Measurements from ENCODE around the gene EIF5A.
A peak's percentile ranks its signal among the peaks of the same experiment; 100 is the strongest.

Gene EIF5A

DNA sequence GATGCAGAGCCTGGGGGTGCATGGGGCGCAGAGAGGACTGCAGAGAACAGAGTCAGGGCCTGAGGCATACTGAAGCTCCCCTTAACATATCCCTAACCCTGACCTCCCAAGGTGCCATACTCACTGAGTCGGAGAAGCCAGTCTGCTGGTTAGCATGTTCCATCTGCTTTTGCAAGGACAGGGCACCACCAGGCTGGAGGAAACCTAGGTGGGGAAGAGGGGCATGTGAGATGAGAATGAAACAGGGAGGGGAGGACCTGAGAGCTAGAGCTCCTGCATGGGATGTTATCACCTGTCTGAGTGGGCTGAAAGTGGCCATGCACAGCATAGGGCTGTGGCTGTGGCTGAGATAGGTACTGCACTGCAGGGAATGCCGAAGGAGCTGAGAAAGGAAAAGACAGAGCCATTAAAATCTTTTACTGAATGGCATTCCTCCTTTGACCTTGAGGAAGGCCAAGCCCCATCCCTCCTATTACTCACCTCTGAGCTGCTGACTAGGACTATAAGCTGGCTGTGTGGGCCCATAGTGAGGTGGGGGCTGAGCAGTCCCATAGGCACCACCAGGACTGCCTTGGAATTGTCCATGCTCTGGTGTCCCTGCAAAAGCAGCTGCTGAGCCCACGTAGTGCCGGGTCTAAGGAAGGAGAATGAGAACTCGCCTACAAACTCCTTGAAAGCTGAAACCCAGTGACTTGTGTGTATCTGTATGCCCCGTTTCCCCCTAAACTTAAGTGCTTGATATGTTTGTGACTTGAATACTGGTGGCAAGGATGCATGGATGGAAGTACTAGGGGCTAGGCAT lies 5.9 kb downstream of the EIF5A start:
- DNase-seq (no peak), ATAC-seq (peak; percentile 10)

- ATAC-seq (no peak), DNase-seq (no peak)
These were observed 6.7 kb downstream of the EIF5A start for GRCh38 chr17:7313890-7314718.

DNA sequence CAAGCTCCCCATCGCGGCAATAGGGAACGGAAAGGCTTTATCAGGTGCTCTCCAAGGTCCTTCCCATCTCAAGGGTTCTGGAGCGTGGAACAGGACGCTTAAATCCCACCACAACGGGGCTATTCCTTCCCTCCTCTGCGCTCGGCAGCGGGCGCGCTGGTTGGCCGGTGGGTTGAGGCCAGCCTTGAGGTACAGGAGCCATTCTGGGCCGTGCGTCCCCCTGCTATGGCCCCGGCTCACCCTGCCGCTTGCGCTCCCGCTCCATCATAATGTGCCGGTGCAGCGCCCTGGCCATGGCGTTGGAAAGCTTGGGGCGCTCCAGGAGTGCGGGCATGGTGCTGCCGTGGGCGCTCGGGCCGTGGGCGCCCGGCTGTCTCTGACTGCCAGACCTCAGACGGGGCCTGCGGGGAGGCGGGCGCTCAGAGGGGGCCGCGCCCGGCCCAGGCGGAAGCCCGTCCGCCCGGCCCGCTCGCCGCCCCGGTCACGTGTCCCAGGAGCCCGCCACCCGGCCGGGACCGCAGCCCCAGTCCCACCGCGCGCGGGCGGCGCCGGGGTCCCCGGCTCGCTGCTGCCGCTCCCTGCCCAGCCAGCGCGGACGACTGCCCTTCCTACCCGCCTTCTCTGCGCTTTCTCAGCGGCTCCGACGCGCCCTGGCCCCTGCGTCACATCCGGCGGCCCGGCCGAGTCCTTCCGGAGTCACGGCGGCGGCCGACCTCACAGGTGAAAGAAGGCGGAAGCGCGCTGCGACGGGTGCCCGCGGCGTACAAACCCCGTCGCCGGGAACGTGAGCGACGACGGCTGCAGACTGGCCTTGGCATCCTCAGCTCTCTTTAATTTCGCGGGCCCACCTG lies 7.5 kb downstream of the EIF5A start, which contains the start of gene GPS2:
GPS2 (minus strand) TSS at position 642 of the 851 bp plus-strand sequence; CDS start at position 334, 308 bp downstream.
- peak; percentile 82 for ATAC-seq
- DNase-seq: peak; percentile 96

GRCh38 chr17:7315570-7316235 lies 8.3 kb downstream of the EIF5A start:
- no peak for DNase-seq
- no peak for ATAC-seq

DNA sequence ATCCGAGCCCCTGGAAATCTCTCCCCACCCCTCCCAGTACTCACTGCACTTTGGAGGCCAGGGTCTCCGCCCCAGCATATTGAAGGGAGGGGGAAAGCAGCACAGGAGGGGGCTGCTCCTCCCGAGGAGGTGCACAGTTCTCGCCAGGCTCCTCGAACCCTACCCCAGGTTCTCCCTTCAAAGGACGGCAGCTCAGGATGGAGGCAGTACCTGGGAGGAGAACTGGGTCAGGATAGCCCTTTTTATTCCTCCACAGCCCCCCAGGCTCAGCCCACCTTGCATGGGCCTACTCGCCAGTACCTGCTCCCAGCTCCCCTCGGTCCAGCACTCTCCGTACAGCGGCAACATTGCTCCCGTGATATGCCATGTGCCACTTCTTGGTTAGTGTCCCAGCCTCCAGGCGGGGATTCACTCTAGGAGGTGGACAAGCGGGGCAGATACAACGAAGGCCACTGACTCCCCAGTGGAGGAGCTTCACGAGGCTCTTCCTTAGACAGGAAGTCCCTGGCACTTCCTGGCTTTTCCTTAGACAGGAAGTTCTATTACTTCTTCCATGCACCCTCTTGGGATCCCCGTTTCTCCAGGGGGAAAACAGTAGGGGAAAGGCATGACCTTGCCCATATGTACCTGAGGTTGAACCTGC lies 9.9 kb downstream of the EIF5A start:
- no peak for ATAC-seq
- DNase-seq: no peak

- ATAC-seq (no peak), DNase-seq (no peak)
These were observed 10.9 kb downstream of the EIF5A start for GRCh38 chr17:7318121-7318860.

DNA sequence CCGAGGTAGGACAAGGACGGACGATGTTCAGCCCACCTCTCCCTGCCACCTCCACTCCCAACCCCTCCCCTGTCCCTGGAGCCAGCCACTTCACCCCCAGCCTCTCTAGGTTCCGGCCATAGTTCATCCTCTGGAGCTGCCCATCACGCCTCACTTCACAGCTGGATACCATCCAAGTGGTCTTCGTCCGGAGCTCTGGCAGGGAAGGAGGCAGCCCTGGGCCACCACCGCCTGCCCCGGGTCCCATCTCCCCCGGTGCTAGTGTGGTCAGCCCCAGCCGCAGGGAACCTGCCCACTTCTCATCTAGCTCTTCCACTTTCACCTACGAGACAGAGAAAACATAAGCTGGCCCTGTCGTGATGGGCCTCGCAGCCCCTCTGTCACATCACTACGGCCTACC lies 14.0 kb downstream of the EIF5A start:
- DNase-seq (no peak), ATAC-seq (no peak)

- ATAC-seq: no peak
- no peak for DNase-seq
These were observed 15.2 kb downstream of the EIF5A start for GRCh38 chr17:7322520-7323194.

GRCh38 chr17:7323731-7324437 lies 16.5 kb downstream of the EIF5A start:
- DNase-seq (peak; percentile 79), ATAC-seq (peak; percentile 43)

DNA sequence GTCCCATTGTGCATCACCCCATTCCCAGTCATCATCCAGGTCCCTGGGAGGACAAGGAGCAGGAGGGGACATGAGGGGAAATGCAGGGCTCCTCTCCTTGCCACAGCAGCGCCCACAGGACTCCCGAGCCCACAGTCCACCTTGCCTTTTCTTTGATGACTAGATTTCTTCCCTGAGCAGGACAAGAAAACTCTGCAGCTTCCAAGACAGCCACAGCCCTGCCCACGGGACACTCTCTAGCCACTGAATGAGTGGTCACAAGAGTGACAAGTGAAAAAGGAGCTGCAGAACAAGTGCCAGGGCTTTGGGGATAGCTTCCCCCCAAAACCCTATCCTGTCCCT lies 17.0 kb downstream of the EIF5A start:
- DNase-seq: no peak
- no peak for ATAC-seq

- ATAC-seq (no peak), DNase-seq (no peak)
These were observed 17.7 kb downstream of the EIF5A start for GRCh38 chr17:7325031-7325528.

GRCh38 chr17:7326186-7326585 lies 18.8 kb downstream of the EIF5A start:
- no peak for ATAC-seq
- no peak for DNase-seq

DNA sequence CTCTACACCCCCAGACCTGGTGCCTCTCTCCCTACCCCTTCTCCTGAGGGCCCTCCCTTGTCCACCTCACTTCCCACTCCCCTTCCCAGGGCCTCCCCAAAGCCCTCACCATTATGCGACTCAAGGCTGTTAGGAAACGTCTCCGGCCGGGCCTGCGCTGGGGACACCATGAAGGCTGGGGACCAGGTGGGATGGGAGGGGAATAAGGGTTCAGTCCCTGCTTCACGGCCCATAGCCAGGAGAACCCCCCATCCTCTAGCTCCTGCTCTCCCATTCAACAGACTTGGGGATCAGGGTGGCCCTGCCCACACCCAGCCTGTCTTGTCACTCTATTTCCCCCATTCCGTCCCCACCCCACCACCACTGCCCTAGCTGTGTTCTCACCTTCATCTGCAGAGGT lies 19.6 kb downstream of the EIF5A start:
- DNase-seq (no peak), ATAC-seq (no peak)

DNA sequence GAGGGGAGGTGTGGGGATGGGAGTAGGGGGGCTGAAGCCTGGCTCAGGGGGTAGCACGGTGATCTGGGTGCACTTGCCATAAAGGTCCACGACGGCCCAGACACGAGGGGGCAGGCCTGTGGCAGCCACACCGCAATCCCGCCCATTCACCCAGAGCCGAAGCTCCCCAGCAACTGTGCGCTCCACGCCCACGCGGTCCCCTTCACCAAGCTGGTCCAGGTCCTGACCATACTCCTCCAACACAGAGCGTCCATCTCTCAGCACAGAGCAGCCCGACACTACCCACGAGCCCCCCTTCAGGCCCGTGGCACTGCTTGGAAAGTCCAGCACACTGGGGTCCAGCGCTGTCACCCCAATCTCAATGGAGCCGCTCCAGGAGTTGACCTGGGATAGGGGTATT lies 20.1 kb downstream of the EIF5A start:
- no peak for ATAC-seq
- no peak for DNase-seq

GRCh38 chr17:7328009-7328408 lies 20.6 kb downstream of the EIF5A start:
- DNase-seq: no peak
- no peak for ATAC-seq

- peak; percentile 4 for ATAC-seq
- no peak for DNase-seq
These were observed 21.5 kb downstream of the EIF5A start, which contains the start of gene NEURL4 for GRCh38 chr17:7328840-7329373. Gene NEURL4, minus strand, starts transcription at chr17:7329335. Its CDS starts 23 bp downstream, at chr17:7329312.

DNA sequence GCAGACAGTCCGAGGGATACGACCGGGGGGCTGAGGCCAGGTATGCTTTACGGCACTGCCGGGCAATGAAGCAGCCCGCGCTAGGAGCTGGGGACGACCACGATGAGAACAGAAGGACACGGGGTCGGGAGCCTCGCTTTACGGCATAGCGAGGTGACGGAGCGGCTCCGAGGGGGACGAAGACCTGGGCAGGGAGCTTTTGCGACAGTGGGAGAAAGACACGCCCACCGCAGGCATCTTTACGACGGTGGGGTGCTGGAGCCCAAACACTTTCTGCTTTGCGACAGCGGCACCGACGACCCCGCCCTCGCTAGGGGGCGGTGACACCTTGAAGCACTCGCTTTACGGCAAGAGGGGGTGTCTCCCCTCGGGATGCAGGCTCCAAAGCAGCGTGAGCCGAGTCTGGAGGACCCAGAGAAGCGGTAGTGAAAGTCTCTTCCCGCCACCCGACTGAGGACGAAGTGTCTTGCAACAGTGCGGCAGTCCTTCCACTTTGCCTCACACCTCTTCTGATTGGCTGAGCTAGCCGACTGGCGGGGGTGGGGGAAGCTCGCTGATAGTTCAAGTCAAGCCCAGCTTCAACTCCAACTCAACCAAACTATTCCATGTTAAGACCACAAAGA lies 22.1 kb downstream of the EIF5A start:
- ATAC-seq (peak; percentile 76), DNase-seq (peak; percentile 94)

GRCh38 chr17:7329997-7330637 lies 22.7 kb downstream of the EIF5A start:
- DNase-seq (peak; percentile 85), ATAC-seq (peak; percentile 70)

All from stimulated activated naive CD8-positive, alpha-beta T cell treated with anti-CD3 and anti-CD28 coated beads, Interleukin-15, Interleukin-2, amounts not matched to agents 100 U/mL and 50 U/mL, for 24 hours (primary cell).